ENCODE results near the gene TTL.

Gene TTL

DNA sequence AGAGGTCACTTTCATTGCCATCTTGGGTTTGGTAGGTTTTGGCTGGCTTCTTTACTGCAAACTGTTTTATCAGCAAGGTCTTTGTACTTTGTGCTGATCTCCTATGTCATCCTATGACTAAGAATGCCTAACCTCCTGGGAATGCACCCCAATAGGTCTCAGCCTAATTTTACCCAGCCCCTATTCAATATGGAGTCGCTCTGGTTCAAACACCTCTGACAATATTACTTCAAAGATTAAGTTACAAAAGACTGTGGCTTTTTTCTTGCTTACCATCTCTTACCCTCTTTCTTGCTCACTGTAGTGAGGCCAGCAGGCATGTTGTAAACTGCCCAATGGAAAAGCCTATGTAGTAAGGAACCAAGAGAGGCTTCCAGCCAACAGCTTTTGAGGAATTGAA, 30.6 kb upstream of the TTL start:
- Histone ChIP-seq H3K23ac (ENCODE audit: low read length in 2 of 2) (no peak overlapping the region), H3K4ac (ENCODE audit: low read depth in 1 of 2, low read length in 2 of 2) (no peak overlapping the region), H2AK5ac (ENCODE audit: low read length, severe bottlenecking) (no peak overlapping the region), H3K27me3 (ENCODE audit: control insufficient read depth in 1 of 2, insufficient read depth in 1 of 2, low read length in 2 of 2) (peaks cover 3 to 15% of the 10 kb centered on the region in 2 experiments), H3K14ac (ENCODE audit: low read length in 2 of 2) (no peak overlapping the region), H3K4me2 (ENCODE audit: low read length, poor library complexity, severe bottlenecking) (no peak overlapping the region), H2BK5ac (ENCODE audit: low read depth, low read length, poor library complexity, severe bottlenecking) (no peak overlapping the region), H3K79me1 (replicated peaks; ENCODE audit: low read length, poor library complexity, severe bottlenecking) (no peaks in the 10 kb centered on the region), H3K18ac (ENCODE audit: low read depth in 1 of 2, low read length in 2 of 2) (no peak overlapping the region), H3K27ac (ENCODE audit: low read length, poor library complexity, severe bottlenecking) (no peak overlapping the region), H4K91ac (ENCODE audit: low read length) (no peak overlapping the region), H2BK15ac (ENCODE audit: low read depth, poor library complexity, severe bottlenecking) (no peak overlapping the region), H2BK120ac (ENCODE audit: low read depth, low read length) (no peak overlapping the region), H3K4me1 (ENCODE audit: control insufficient read depth, insufficient read depth, low read depth, low read length) (no peaks in the 10 kb centered on the region), H3K9me3 (ENCODE audit: control insufficient read depth, low read length) (peaks cover 9% of the 10 kb centered on the region), H3K9ac (ENCODE audit: low read length) (no peak overlapping the region), H2AFZ (ENCODE audit: low read depth, low read length) (no peak overlapping the region), H4K8ac (ENCODE audit: low read length) (no peak overlapping the region), H3K36me3 (ENCODE audit: control insufficient read depth in 1 of 2, insufficient read depth in 2 of 2, low read depth in 1 of 2, low read length in 2 of 2) (no peaks in the 10 kb centered on the region), H3K4me3 (ENCODE audit: insufficient read depth in 1 of 2, low read depth in 1 of 2, low read length in 2 of 2) (no peak overlapping the region), H2BK12ac (ENCODE audit: low read length in 2 of 2) (no peak overlapping the region)
- 100% methylated on average over 1 of the region's 1 CpG for WGBS
- no peak for DNase-seq

DNA sequence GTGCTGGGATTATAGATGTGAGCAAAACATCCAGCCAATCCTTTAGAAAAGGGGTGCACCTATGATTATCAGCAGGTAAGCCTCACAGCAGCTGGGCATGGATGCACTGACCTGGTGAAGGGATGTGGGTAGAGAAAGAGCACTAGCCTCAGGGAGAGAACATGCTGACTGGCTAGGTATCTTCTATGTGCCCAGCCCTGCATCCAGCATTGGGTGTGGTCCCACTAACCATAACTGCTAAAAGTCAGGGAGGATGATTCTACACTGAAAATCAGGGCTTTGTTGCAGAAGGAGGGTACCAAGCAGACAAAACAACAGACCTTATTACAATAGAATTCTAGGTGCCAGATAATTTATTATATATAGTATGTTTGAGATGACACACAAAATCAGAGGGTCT, 27.4 kb upstream of the TTL start:
- Histone ChIP-seq H2BK15ac (ENCODE audit: low read depth, poor library complexity, severe bottlenecking) (no peak overlapping the region), H3K79me1 (replicated peaks; ENCODE audit: low read length, poor library complexity, severe bottlenecking) (no peaks in the 10 kb centered on the region), H3K18ac (ENCODE audit: low read depth in 1 of 2, low read length in 2 of 2) (no peak overlapping the region), H2BK120ac (ENCODE audit: low read depth, low read length) (no peak overlapping the region), H3K9ac (ENCODE audit: low read length) (no peak overlapping the region), H4K8ac (ENCODE audit: low read length) (no peak overlapping the region), H3K27me3 (ENCODE audit: control insufficient read depth in 1 of 2, insufficient read depth in 1 of 2, low read length in 2 of 2) (peaks cover 11 to 25% of the 10 kb centered on the region in 2 experiments), H3K4ac (ENCODE audit: low read depth in 1 of 2, low read length in 2 of 2) (no peak overlapping the region), H3K4me1 (ENCODE audit: control insufficient read depth, insufficient read depth, low read depth, low read length) (no peaks in the 10 kb centered on the region), H3K23ac (ENCODE audit: low read length in 2 of 2) (no peak overlapping the region), H3K27ac (ENCODE audit: low read length, poor library complexity, severe bottlenecking) (no peak overlapping the region), H2AFZ (ENCODE audit: low read depth, low read length) (no peak overlapping the region), H3K14ac (ENCODE audit: low read length in 2 of 2) (no peak overlapping the region), H2BK12ac (ENCODE audit: low read length in 2 of 2) (no peak overlapping the region), H4K91ac (ENCODE audit: low read length) (no peak overlapping the region), H3K4me3 (ENCODE audit: insufficient read depth in 1 of 2, low read depth in 1 of 2, low read length in 2 of 2) (no peak overlapping the region), H3K36me3 (ENCODE audit: control insufficient read depth in 1 of 2, insufficient read depth in 2 of 2, low read depth in 1 of 2, low read length in 2 of 2) (no peaks in the 10 kb centered on the region), H2AK5ac (ENCODE audit: low read length, severe bottlenecking) (no peak overlapping the region), H2BK5ac (ENCODE audit: low read depth, low read length, poor library complexity, severe bottlenecking) (no peak overlapping the region), H3K4me2 (ENCODE audit: low read length, poor library complexity, severe bottlenecking) (no peak overlapping the region), H3K9me3 (ENCODE audit: control insufficient read depth, low read length) (peaks cover 9% of the 10 kb centered on the region)
- DNase-seq = no peak

DNA sequence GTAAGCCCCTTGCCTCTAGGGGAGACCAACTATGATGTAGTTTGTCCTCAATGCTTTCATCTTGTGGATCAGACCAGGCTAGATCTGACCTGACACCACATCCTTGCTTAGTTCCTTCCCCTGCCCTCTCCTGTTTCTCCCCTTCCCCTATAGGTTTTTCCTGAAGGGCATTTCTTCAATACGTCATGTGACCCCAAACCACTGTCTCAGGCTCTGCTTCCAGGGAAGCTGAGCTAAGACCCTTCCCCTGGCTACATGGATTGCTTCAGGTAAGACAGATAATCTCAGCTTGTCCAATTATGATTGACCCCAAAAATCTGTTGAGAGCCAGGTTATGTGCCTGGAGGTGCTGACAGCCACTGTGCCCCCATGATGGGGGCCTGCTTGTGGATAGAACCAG, 22.6 kb upstream of the TTL start:
- no peak overlapping the region for H3K27ac ChIP-seq (ENCODE audit: low read length, poor library complexity, severe bottlenecking)
- no peaks in the 10 kb centered on the region for H3K9me3 ChIP-seq (ENCODE audit: control insufficient read depth, low read length)
- H2BK5ac ChIP-seq (ENCODE audit: low read depth, low read length, poor library complexity, severe bottlenecking) = no peak overlapping the region
- H3K79me1 ChIP-seq (replicated peaks; ENCODE audit: low read length, poor library complexity, severe bottlenecking) = no peaks in the 10 kb centered on the region
- no peak overlapping the region for H3K9ac ChIP-seq (ENCODE audit: low read length)
- no peak overlapping the region for H2AFZ ChIP-seq (ENCODE audit: low read depth, low read length)
- no peak overlapping the region for H4K8ac ChIP-seq (ENCODE audit: low read length)
- H3K4ac ChIP-seq (ENCODE audit: low read depth in 1 of 2, low read length in 2 of 2) = no peak overlapping the region
- no peak overlapping the region for H3K14ac ChIP-seq (ENCODE audit: low read length in 2 of 2)
- H3K36me3 ChIP-seq (ENCODE audit: control insufficient read depth in 1 of 2, insufficient read depth in 2 of 2, low read depth in 1 of 2, low read length in 2 of 2) = no peaks in the 10 kb centered on the region
- H3K18ac ChIP-seq (ENCODE audit: low read depth in 1 of 2, low read length in 2 of 2) = no peak overlapping the region
- H2BK12ac ChIP-seq (ENCODE audit: low read length in 2 of 2) = no peak overlapping the region
- no peak overlapping the region for H2BK15ac ChIP-seq (ENCODE audit: low read depth, poor library complexity, severe bottlenecking)
- no peak for DNase-seq
- H3K4me3 ChIP-seq (ENCODE audit: insufficient read depth in 1 of 2, low read depth in 1 of 2, low read length in 2 of 2) = no peak overlapping the region
- 77% methylated on average over 1 of the region's 1 CpG for WGBS
- no peak overlapping the region for H4K91ac ChIP-seq (ENCODE audit: low read length)
- H3K4me2 ChIP-seq (ENCODE audit: low read length, poor library complexity, severe bottlenecking) = no peak overlapping the region
- H2AK5ac ChIP-seq (ENCODE audit: low read length, severe bottlenecking) = no peak overlapping the region
- no peak overlapping the region for H2BK120ac ChIP-seq (ENCODE audit: low read depth, low read length)
- no peaks in the 10 kb centered on the region for H3K4me1 ChIP-seq (ENCODE audit: control insufficient read depth, insufficient read depth, low read depth, low read length)
- no peak overlapping the region for H3K23ac ChIP-seq (ENCODE audit: low read length in 2 of 2)
- H3K27me3 ChIP-seq (ENCODE audit: control insufficient read depth in 1 of 2, insufficient read depth in 1 of 2, low read length in 2 of 2) = peaks cover 12 to 19% of the 10 kb centered on the region in 2 experiments

DNA sequence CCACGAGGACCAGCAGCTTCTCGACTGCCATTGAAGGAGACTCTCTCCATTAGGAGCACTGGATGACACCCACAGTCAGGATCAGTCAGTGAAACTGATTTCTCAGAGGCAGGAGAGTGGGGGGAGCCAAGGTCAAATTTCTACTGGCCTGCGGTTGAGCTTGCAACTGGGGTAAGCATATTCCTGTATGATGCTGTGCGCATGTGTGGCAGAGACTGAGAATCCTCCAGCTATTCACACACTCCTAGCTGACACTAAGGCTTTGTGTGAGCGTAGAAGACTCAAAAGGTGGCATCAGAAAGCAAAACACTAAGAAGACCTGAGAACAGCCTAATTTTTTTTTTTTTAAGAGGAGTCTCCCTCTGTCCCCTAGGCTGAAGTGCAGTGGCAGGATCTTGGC, 19.8 kb upstream of the TTL start:
- Histone ChIP-seq H2AK5ac (ENCODE audit: low read length, severe bottlenecking) (no peak overlapping the region), H2BK5ac (ENCODE audit: low read depth, low read length, poor library complexity, severe bottlenecking) (no peak overlapping the region), H2AFZ (ENCODE audit: low read depth, low read length) (no peak overlapping the region), H4K8ac (ENCODE audit: low read length) (no peak overlapping the region), H2BK15ac (ENCODE audit: low read depth, poor library complexity, severe bottlenecking) (no peak overlapping the region), H3K23ac (ENCODE audit: low read length in 2 of 2) (no peak overlapping the region), H2BK12ac (ENCODE audit: low read length in 2 of 2) (no peak overlapping the region), H3K4ac (ENCODE audit: low read depth in 1 of 2, low read length in 2 of 2) (no peak overlapping the region), H3K36me3 (ENCODE audit: control insufficient read depth in 1 of 2, insufficient read depth in 2 of 2, low read depth in 1 of 2, low read length in 2 of 2) (no peaks in the 10 kb centered on the region), H4K91ac (ENCODE audit: low read length) (no peak overlapping the region), H3K4me3 (ENCODE audit: insufficient read depth in 1 of 2, low read depth in 1 of 2, low read length in 2 of 2) (no peak overlapping the region), H3K79me1 (replicated peaks; ENCODE audit: low read length, poor library complexity, severe bottlenecking) (no peaks in the 10 kb centered on the region), H3K27ac (ENCODE audit: low read length, poor library complexity, severe bottlenecking) (no peak overlapping the region), H3K27me3 (ENCODE audit: control insufficient read depth in 1 of 2, insufficient read depth in 1 of 2, low read length in 2 of 2) (peaks cover 3 to 10% of the 10 kb centered on the region in 2 experiments), H3K4me2 (ENCODE audit: low read length, poor library complexity, severe bottlenecking) (no peak overlapping the region), H3K18ac (ENCODE audit: low read depth in 1 of 2, low read length in 2 of 2) (no peak overlapping the region), H3K9me3 (ENCODE audit: control insufficient read depth, low read length) (no peaks in the 10 kb centered on the region), H2BK120ac (ENCODE audit: low read depth, low read length) (no peak overlapping the region), H3K14ac (ENCODE audit: low read length in 2 of 2) (no peak overlapping the region), H3K9ac (ENCODE audit: low read length) (no peak overlapping the region), H3K4me1 (ENCODE audit: control insufficient read depth, insufficient read depth, low read depth, low read length) (no peaks in the 10 kb centered on the region)
- whole genome bisulfite sequencing = 86% methylated on average over 5 of the region's 5 CpGs
- no peak for DNase-seq

All from mesenchymal stem cell (in vitro differentiated cells and primary cell).